ENCODE measurements around the gene ADAM15.

DNA sequence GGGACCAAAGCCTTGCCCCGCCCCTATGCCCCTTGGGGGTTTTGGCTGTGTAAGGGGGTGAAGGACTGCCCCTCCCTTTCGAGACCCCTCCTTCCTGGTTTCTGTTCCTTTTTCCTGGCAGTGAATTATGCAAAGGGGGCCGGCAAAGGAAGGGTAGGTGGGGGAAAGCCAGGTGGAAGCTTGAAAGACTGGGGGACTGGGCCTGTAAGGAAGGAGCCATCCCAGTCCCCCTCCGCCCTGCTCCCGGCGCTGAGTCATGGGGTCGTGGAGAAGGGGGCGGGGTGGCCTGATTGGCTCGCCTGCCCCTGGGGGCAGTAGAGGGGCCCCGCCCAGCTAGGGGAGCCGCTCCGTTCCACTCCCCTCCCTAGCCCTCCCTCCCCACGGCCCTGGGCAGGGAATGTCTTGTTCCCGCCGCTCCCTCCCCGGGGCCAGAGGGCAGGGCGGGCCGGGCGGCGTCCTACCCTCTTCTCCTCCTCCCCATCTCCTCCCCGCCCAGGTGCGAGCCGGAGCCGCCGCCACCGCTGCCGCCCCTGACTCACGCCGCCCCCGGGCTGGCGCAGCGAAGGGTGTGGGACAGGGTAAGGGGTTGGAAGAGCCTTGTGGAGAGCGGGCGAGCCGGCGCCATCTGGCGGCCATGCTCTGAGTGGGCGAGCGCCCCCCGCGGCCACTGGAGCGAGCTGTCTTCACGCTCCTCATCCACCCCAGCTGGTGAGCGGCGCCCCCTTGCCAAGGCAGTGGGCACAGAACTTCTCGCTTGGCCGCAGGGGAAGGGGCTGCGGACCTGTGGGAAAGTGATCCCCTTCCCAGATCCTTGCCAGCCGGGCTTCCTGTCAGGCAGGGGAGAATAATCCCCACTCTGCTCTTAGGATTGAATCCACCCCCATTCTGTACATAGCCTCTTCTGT is 33.8 kb upstream of the ADAM15 start:
- TF ChIP-seq, protein P1, sequence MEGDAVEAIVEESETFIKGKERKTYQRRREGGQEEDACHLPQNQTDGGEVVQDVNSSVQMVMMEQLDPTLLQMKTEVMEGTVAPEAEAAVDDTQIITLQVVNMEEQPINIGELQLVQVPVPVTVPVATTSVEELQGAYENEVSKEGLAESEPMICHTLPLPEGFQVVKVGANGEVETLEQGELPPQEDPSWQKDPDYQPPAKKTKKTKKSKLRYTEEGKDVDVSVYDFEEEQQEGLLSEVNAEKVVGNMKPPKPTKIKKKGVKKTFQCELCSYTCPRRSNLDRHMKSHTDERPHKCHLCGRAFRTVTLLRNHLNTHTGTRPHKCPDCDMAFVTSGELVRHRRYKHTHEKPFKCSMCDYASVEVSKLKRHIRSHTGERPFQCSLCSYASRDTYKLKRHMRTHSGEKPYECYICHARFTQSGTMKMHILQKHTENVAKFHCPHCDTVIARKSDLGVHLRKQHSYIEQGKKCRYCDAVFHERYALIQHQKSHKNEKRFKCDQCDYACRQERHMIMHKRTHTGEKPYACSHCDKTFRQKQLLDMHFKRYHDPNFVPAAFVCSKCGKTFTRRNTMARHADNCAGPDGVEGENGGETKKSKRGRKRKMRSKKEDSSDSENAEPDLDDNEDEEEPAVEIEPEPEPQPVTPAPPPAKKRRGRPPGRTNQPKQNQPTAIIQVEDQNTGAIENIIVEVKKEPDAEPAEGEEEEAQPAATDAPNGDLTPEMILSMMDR (IDR thresholded peaks at IDR 0.05): peak; percentile 100
- no peak for TF ChIP-seq ZFX (IDR thresholded peaks at IDR 0.05; ENCODE audit: borderline replicate concordance)

Measured in 22Rv1 (cell line).